GM12874 (cell line): ENCODE results near the gene CRYL1.

Experiments used
- CTCF ChIP-seq: IDR thresholded peaks from 2 replicates; pipeline ENCODE4 v1.5.1; 2011; ENCODE audit warnings: low read depth, mild to moderate bottlenecking, control low read depth, low read length, moderate library complexity; ENCODE audit not compliant: insufficient read depth

CRYL1 gene

GRCh38 chr13:20550799-20551198 lies 25.1 kb upstream of the CRYL1 start:
- TF ChIP-seq CTCF = no peak

GRCh38 chr13:20547479-20547908 lies 21.8 kb upstream of the CRYL1 start:
- TF ChIP-seq CTCF = no peak

DNA sequence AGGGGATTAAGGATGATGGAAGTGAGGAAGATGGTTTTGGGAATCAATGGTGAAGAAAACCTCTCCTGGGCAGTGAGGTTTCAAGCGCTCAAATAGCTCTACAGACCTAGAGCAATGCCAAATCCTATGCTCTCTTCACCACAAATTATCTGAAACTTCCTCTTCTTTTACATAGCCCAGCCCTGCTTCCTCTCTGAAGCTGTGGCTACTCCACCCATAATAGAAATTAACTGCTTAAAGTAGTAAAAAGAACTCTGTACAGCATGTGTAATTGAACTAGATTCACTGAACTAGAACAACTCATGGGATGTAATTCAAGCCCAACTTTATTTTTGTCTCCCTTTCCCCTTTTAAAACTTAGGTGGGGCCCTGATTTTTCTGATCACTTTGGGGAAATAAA lies 20.9 kb upstream of the CRYL1 start:
- TF ChIP-seq CTCF = no peak

- TF ChIP-seq CTCF = no peak
Observed at GRCh38 chr13:20544201-20544923, 18.7 kb upstream of the CRYL1 start.

DNA sequence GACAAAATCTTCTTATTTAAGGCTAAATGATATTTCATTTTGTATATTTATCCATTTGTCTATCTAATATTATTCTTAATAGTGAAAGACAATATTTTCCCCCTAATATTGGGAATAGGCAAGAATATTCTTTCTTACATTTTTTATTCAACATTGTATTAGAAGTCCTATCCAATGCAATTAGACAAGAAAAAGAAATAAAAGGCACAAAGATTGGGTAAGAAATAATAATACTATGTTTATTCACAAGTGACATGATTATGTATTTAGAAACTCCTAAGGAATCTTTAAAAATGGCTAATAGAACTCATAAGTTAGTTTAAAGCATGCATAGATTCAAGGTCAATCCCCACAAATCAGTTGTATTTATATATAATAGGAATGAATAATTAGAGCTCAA lies 11.3 kb upstream of the CRYL1 start:
- no peak for TF ChIP-seq CTCF

- no peak for TF ChIP-seq CTCF
Observed at GRCh38 chr13:20534038-20534608, 8.5 kb upstream of the CRYL1 start.

GRCh38 chr13:20528452-20528851 lies 2.8 kb upstream of the CRYL1 start:
- TF ChIP-seq CTCF = no peak
